IMR-90 (cell line): Measurements from ENCODE around the gene PLCH1. TPM values are rescaled to one million over a fixed set of nuclear protein-coding genes. Genes with fewer than 3 reads are reported as not detected.

Experiments used
- ATAC-seq: fragments of 200-7000 bp; cut with Tn5 transposase; 2 replicates; pipeline ENCODE4 v1.9.1; 2020; ENCODE audit warnings: low read depth, mild to moderate bottlenecking, moderate library complexity
- BruUV-seq: library from RNA; stranded (reverse); fragments of 400-500 nt; replicated peaks from 2 replicates; lab custom pipeline; 2021; lab: Mats Ljungman, UMichigan
- CTCF ChIA-PET: fragments of 300-600 bp; formaldehyde crosslinking; extraction: SDS; loops from one replicate; lab custom pipeline; 2021; ENCODE audit warnings: antibody characterized with exemption; lab: Yijun Ruan, JAX
- POLR2A ChIA-PET: fragments of 300-600 bp; sonication (Branson Sonifier 250); formaldehyde crosslinking; loops from one replicate; lab custom pipeline; 2022; ENCODE audit warnings: antibody characterized with exemption; ENCODE audit not compliant: unreplicated experiment; lab: Charles Lee
- DNase-seq: peaks from one replicate; pipeline ENCODE4 v3.0.0; 2013
- H2AFZ ChIP-seq: replicated peaks from 2 replicates; pipeline ENCODE3; 2013; ENCODE audit warnings: low read length, mild to moderate bottlenecking; ENCODE audit not compliant: poor library complexity
- H2AK5ac ChIP-seq: 2 replicates; pipeline ENCODE4 v1.6.1; 2013; ENCODE audit warnings: low read depth, low read length, inconsistent platforms
- H2AK9ac ChIP-seq: replicated peaks from 2 replicates; pipeline ENCODE3; 2013; ENCODE audit warnings: mild to moderate bottlenecking, low read depth, low read length, moderate library complexity; ENCODE audit not compliant: poor library complexity
- H2BK120ac ChIP-seq: 2 replicates; pipeline ENCODE4 v1.6.1; 2013; ENCODE audit warnings: low read depth, low read length, inconsistent platforms
- H2BK15ac ChIP-seq: 3 replicates; pipeline ENCODE4 v1.6.1; 2013; ENCODE audit warnings: low read depth, low read length, inconsistent platforms
- H2BK20ac ChIP-seq: 2 replicates; pipeline ENCODE4 v1.6.1; 2013; ENCODE audit warnings: low read depth, mild to moderate bottlenecking, inconsistent platforms, low read length, moderate library complexity
- H2BK5ac ChIP-seq: 2 replicates; pipeline ENCODE4 v1.6.1; 2013; ENCODE audit warnings: mild to moderate bottlenecking, low read depth, low read length, inconsistent platforms; ENCODE audit not compliant: poor library complexity, severe bottlenecking
- H3K14ac ChIP-seq: replicated peaks from 2 replicates; pipeline ENCODE4 v1.6.1; 2013; ENCODE audit warnings: low read depth, low read length, inconsistent platforms
- H3K18ac ChIP-seq: 2 replicates; pipeline ENCODE4 v1.6.1; 2013; ENCODE audit warnings: low read depth, low read length, control low read depth
- H3K23ac ChIP-seq: 2 replicates; pipeline ENCODE4 v1.6.1; 2013; ENCODE audit warnings: low read depth, low read length, inconsistent platforms
- H3K27ac ChIP-seq: 2 replicates; pipeline ENCODE4 v1.5.1; 2013; ENCODE audit warnings: mild to moderate bottlenecking, control low read depth, low read length; ENCODE audit not compliant: insufficient read depth
- H3K27me3 ChIP-seq: 2 replicates; pipeline ENCODE4 v1.6.1; 2013; ENCODE audit warnings: low read length; ENCODE audit not compliant: control insufficient read depth, insufficient read depth
- H3K36me3 ChIP-seq: 2 replicates; pipeline ENCODE4 v1.6.1; 2013; ENCODE audit warnings: low read length, mixed read lengths; ENCODE audit not compliant: control insufficient read depth, insufficient read depth
- H3K4ac ChIP-seq: 2 replicates; pipeline ENCODE4 v1.6.1; 2013; ENCODE audit warnings: low read depth, low read length, inconsistent platforms
- H3K4me1 ChIP-seq: 2 replicates; pipeline ENCODE4 v1.6.1; 2013; ENCODE audit warnings: low read length, mixed read lengths; ENCODE audit not compliant: control insufficient read depth, insufficient read depth
- H3K4me2 ChIP-seq: 2 replicates; pipeline ENCODE4 v1.6.1; 2013; ENCODE audit warnings: low read depth, mild to moderate bottlenecking, control low read depth, low read length, moderate library complexity
- H3K4me3 ChIP-seq: 2 replicates; pipeline ENCODE4 v1.5.1; 2013; ENCODE audit warnings: low read depth, mild to moderate bottlenecking, control low read depth, low read length, moderate library complexity; ENCODE audit not compliant: insufficient read depth
- H3K56ac ChIP-seq: 2 replicates; pipeline ENCODE4 v1.6.1; 2013; ENCODE audit warnings: low read length, inconsistent platforms; ENCODE audit not compliant: insufficient read depth; ENCODE audit errors: extremely low read depth
- H3K79me1 ChIP-seq, 2 experiments: 2 replicates each; pipeline ENCODE4 v1.6.1; 2013; ENCODE audit warnings: low read length in 2 of 2, inconsistent platforms in 1 of 2, low read depth in 1 of 2
- H3K9ac ChIP-seq: 2 replicates; pipeline ENCODE4 v1.6.1; 2013; ENCODE audit warnings: low read depth, low read length, control low read depth
- H3K9me1 ChIP-seq: 2 replicates; pipeline ENCODE4 v1.6.1; 2013; ENCODE audit warnings: low read length, inconsistent platforms; ENCODE audit not compliant: insufficient read depth
- H3K9me3 ChIP-seq: 2 replicates; pipeline ENCODE4 v1.6.1; 2013; ENCODE audit warnings: low read length; ENCODE audit not compliant: control insufficient read depth, insufficient read depth
- H4K20me1 ChIP-seq: 2 replicates; pipeline ENCODE4 v1.6.1; 2013; ENCODE audit warnings: low read length, inconsistent platforms; ENCODE audit not compliant: insufficient read depth
- H4K5ac ChIP-seq: 2 replicates; pipeline ENCODE4 v1.6.1; 2013; ENCODE audit warnings: mild to moderate bottlenecking, low read depth, low read length, control low read depth
- H4K8ac ChIP-seq, 2 experiments: 2 replicates each; pipeline ENCODE4 v1.6.1; 2013; ENCODE audit warnings: low read depth in 2 of 2, low read length in 2 of 2, control low read depth in 1 of 2, inconsistent platforms in 1 of 2
- H4K91ac ChIP-seq: 2 replicates; pipeline ENCODE4 v1.6.1; 2013; ENCODE audit warnings: low read depth, low read length, inconsistent platforms; ENCODE audit not compliant: insufficient read depth
- BHLHE40 ChIP-seq: fragments of 150-350 bp; IDR thresholded peaks from 2 replicates; pipeline ENCODE4 v1.6.1; 2016; ENCODE audit warnings: mild to moderate bottlenecking, low read depth, low read length
- CEBPB ChIP-seq: IDR thresholded peaks from 2 replicates; pipeline ENCODE4 v1.6.1; 2012; ENCODE audit warnings: low read depth, low read length, improper control_type of control experiment
- CHD1 ChIP-seq: IDR thresholded peaks from 2 replicates; pipeline ENCODE4 v1.6.1; 2012; ENCODE audit warnings: low read depth, low read length, improper control_type of control experiment
- CTCF ChIP-seq: conservative IDR thresholded peaks from 2 replicates; pipeline ENCODE4 v1.5.1; 2012; ENCODE audit warnings: mild to moderate bottlenecking, low read depth, low read length, improper control_type of control experiment
- ELK1 ChIP-seq: fragments of 150-350 bp; IDR thresholded peaks from 2 replicates; pipeline ENCODE4 v1.6.1; 2016; ENCODE audit warnings: low read depth, mild to moderate bottlenecking, low read length, moderate library complexity, borderline replicate concordance
- FOS ChIP-seq: fragments of 150-350 bp; IDR thresholded peaks from 2 replicates; pipeline ENCODE4 v1.6.1; 2016; ENCODE audit warnings: low read depth, low read length
- MAFK ChIP-seq: IDR thresholded peaks from 2 replicates; pipeline ENCODE4 v1.6.1; 2012; ENCODE audit warnings: low read depth, low read length, improper control_type of control experiment
- MAZ ChIP-seq: IDR thresholded peaks from 2 replicates; pipeline ENCODE4 v1.6.1; 2012; ENCODE audit warnings: low read depth, mild to moderate bottlenecking, low read length, improper control_type of control experiment, moderate library complexity, borderline replicate concordance
- MXI1 ChIP-seq: IDR thresholded peaks from 2 replicates; pipeline ENCODE4 v1.6.1; 2012; ENCODE audit warnings: low read depth, mild to moderate bottlenecking, low read length, moderate library complexity, borderline replicate concordance
- NFE2L2 ChIP-seq: fragments of 150-350 bp; IDR thresholded peaks from 2 replicates; pipeline ENCODE4 v1.6.1; 2016; ENCODE audit warnings: low read depth, mild to moderate bottlenecking, low read length
- POLR2A ChIP-seq: IDR thresholded peaks from 2 replicates; pipeline ENCODE4 v1.6.1; 2012; ENCODE audit warnings: mild to moderate bottlenecking, low read depth, low read length
- RAD21 ChIP-seq: IDR thresholded peaks from 2 replicates; pipeline ENCODE4 v1.6.1; 2012; ENCODE audit warnings: low read length, improper control_type of control experiment
- RCOR1 ChIP-seq: IDR thresholded peaks from 2 replicates; pipeline ENCODE4 v1.6.1; 2012; ENCODE audit warnings: mild to moderate bottlenecking, low read length, improper control_type of control experiment; ENCODE audit not compliant: insufficient replicate concordance
- RFX5 ChIP-seq: IDR thresholded peaks from 2 replicates; pipeline ENCODE4 v1.8.0; 2012; ENCODE audit warnings: low read depth, mild to moderate bottlenecking, low read length, moderate library complexity
- SMC3 ChIP-seq: fragments of 150-350 bp; IDR thresholded peaks from 2 replicates; pipeline ENCODE4 v1.6.1; 2016; ENCODE audit warnings: low read depth, mild to moderate bottlenecking, antibody characterized with exemption, low read length, moderate library complexity
- USF2 ChIP-seq: fragments of 150-350 bp; IDR thresholded peaks from 2 replicates; pipeline ENCODE4 v1.6.1; 2017; ENCODE audit warnings: mild to moderate bottlenecking, antibody characterized with exemption, low read length, low read depth
- WGBS, 2 experiments: methylation state at CpG; one replicate each; pipeline versions ENCODE4 v1.1.5 to v1.1.7; 2013; ENCODE audit warnings: missing lambda C conversion rate in 2 of 2; ENCODE audit not compliant: insufficient read length in 1 of 2; ENCODE audit errors: extremely low coverage in 2 of 2; 5-methylcytosine and 5-hydroxymethylcytosine counted together
- dilution Hi-C: fragments of 300-500 bp; cut with HindIII; formaldehyde crosslinking; loops from one replicate; pipeline ENCODE4 v1.14.3; 2018; ENCODE audit warnings: low sequenced_read_pairs; ENCODE audit not compliant: unreplicated experiment
- in situ Hi-C: fragments of 300-500 bp; cut with MboI; formaldehyde crosslinking; loops from 3 replicates; pipeline ENCODE4 v1.14.3; 2019; ENCODE audit warnings: low sequenced_read_pairs, inconsistent platforms, mixed read lengths
- intact Hi-C: fragments of 100-400 bp; cut with micrococcal nuclease; formaldehyde crosslinking; loops from 2 replicates; pipeline ENCODE4 v1.10.0; 2022
- polyA plus RNA-seq, 3 experiments: library from polyadenylated mRNA; depleted of rRNA; stranded (reverse); fragments of >200 nt; gene quantifications; 2 replicates each; pipeline ENCODE4 v1.2.3, GENCODE V29; 2012; ENCODE audit warnings: low replicate concordance in 1 of 3
- total RNA-seq: library from RNA; depleted of rRNA; stranded (reverse); fragments of >200 nt; gene quantifications from 2 replicates; pipeline ENCODE4 v1.2.3, GENCODE V29; 2012

The PLCH1 gene
- total and polyA plus RNA-seq, 2 of the 4 experiments (the other 2 are of a cell fraction) = not detected

- dilution Hi-C loops (no loop called here), intact Hi-C loops (no loop called here), in situ Hi-C loops (no loop called here)
- ATAC-seq (no peak), DNase-seq (no peak)
- Histone ChIP-seq H2AK9ac (no peak overlapping the region), H4K8ac (no peak overlapping the region), H2BK120ac (no peak overlapping the region), H3K9me1 (no peaks in the 10 kb centered on the region), H3K79me1 (no peaks in the 10 kb centered on the region), H3K36me3 (no peaks in the 10 kb centered on the region), H3K18ac (no peak overlapping the region), H3K4me2 (no peak overlapping the region), H4K91ac (no peak overlapping the region), H2BK5ac (no peak overlapping the region), H2AFZ (no peak overlapping the region), H2BK20ac (no peak overlapping the region), H2AK5ac (no peak overlapping the region), H3K9ac (no peak overlapping the region), H3K56ac (no peak overlapping the region), H3K14ac (no peak overlapping the region), H2BK15ac (no peak overlapping the region), H3K27me3 (no peaks in the 10 kb centered on the region; the same call in 1 of the 2 replicates), H3K4ac (no peak overlapping the region), H4K20me1 (no peaks in the 10 kb centered on the region), H4K5ac (no peak overlapping the region), H3K4me1 (no peaks in the 10 kb centered on the region), H3K23ac (no peak overlapping the region), H3K4me3 (no peak overlapping the region), H3K27ac (no peak overlapping the region), H3K9me3 (no peaks in the 10 kb centered on the region)
- TF ChIP-seq RFX5 = no peak
- no peak for TF ChIP-seq MAZ
- TF ChIP-seq USF2 = no peak
- no peak for TF ChIP-seq MAFK
- no peak for TF ChIP-seq CTCF
- TF ChIP-seq CEBPB = no peak
- no peak for TF ChIP-seq CHD1
- no peak for TF ChIP-seq ELK1
- no peak for TF ChIP-seq RCOR1
- no peak for TF ChIP-seq FOS
- no peak for TF ChIP-seq SMC3
- no peak for TF ChIP-seq NFE2L2
- TF ChIP-seq POLR2A = no peak
- TF ChIP-seq RAD21 = no peak
- no peak for TF ChIP-seq MXI1
- TF ChIP-seq BHLHE40 = no peak
- ChIA-PET POLR2A (no interaction called here), CTCF (no interaction called here)
- no CpG with 5 or more reads among the region's 2 CpGs for WGBS, 2 experiments
- BruUV-seq = no TSS peak
Measured at GRCh38 chr3:155364492-155364891, 380.4 kb downstream of the PLCH1 start.
